Chondrocyte (in vitro differentiated cells): ENCODE measurements around the gene CMSS1. TPM values are rescaled to one million over a fixed set of nuclear protein-coding genes. Genes with fewer than 3 reads are reported as not detected.
A peak's percentile ranks its signal among the peaks of the same experiment; 100 is the strongest.

Experiments used
- DNase-seq: peaks from one replicate; pipeline ENCODE4 v3.0.0; 2021; ENCODE audit warnings: mixed read lengths, low spot score
- H3K27ac Mint-ChIP-seq: one replicate; pipeline ENCODE4 v1.8.0; 2021; ENCODE audit warnings: mild to moderate bottlenecking, moderate library complexity, mixed read lengths; ENCODE audit not compliant: unreplicated experiment
- H3K27me3 Mint-ChIP-seq: 2 replicates; pipeline ENCODE4 v1.8.0; 2021; ENCODE audit warnings: low read depth, mixed read lengths
- H3K36me3 Mint-ChIP-seq: 2 replicates; pipeline ENCODE4 v1.8.0; 2021; ENCODE audit warnings: low read depth, mixed read lengths
- H3K4me1 Mint-ChIP-seq: 2 replicates; pipeline ENCODE4 v1.8.0; 2021; ENCODE audit warnings: low read depth, mild to moderate bottlenecking, mixed read lengths
- H3K4me3 Mint-ChIP-seq: one replicate; pipeline ENCODE4 v1.8.0; 2021; ENCODE audit warnings: mild to moderate bottlenecking, moderate library complexity, mixed read lengths; ENCODE audit not compliant: unreplicated experiment
- H3K9me3 Mint-ChIP-seq: 2 replicates; pipeline ENCODE4 v1.8.0; 2021; ENCODE audit warnings: low read depth, mixed read lengths
- total RNA-seq: library from RNA; stranded (reverse); gene quantifications from 3 replicates; pipeline ENCODE4 v1.2.1, GENCODE V29; 2021
- TF ChIP-seq, protein P1 (sequence below): fragments of 200-600 bp; sonication (generic); IDR thresholded peaks from 2 replicates; pipeline ENCODE4 v1.5.0; 2021; ENCODE audit warnings: antibody characterized with exemption, mild to moderate bottlenecking, moderate library complexity

The CMSS1 gene
- total RNA-seq, 1 donor from 2014 or later, result 19.5 TPM

DNA sequence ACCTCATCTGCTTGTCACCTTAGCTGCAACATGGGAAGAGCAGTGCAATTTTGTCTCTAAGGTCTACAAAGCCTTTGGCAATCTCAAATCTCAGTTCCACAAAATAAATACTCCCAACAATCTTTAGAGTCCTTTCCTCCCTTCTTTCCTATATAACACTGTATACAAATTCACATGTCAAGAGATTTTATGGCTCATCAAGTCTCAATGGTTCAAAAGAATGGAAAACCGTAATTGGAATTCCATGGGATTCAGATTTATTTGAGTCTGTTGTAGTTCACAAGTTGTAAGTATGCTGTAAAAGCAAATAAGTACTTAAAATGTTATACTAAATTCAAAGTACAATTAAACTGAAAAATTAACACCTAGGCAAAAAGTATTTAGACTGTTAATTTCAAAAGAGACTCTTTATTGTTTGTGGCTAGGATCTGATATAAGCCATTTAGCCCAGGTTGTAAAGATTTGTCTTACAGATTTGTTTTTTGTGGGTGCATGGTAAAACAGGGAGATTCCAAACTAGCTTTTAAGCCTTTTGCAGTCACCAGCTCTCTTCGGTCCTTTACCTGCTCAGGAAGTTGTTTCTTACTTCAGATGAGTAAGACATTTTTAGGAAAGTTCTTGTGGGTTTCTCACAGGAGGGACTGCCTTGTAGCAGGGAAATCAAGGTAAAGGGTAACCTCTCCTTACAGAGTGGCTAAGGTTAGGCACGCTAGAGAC is 50.1 kb downstream of the CMSS1 start:
- Mint-ChIP-seq H3K4me1 (peaks cover 97% of the 10 kb centered on the region), H3K4me3 (peak overlapping the region; percentile 35), H3K27me3 (no peaks in the 10 kb centered on the region), H3K9me3 (no peaks in the 10 kb centered on the region), H3K36me3 (peaks cover 30% of the 10 kb centered on the region), H3K27ac (peak overlapping the region; percentile 96)
- TF ChIP-seq, protein P1, sequence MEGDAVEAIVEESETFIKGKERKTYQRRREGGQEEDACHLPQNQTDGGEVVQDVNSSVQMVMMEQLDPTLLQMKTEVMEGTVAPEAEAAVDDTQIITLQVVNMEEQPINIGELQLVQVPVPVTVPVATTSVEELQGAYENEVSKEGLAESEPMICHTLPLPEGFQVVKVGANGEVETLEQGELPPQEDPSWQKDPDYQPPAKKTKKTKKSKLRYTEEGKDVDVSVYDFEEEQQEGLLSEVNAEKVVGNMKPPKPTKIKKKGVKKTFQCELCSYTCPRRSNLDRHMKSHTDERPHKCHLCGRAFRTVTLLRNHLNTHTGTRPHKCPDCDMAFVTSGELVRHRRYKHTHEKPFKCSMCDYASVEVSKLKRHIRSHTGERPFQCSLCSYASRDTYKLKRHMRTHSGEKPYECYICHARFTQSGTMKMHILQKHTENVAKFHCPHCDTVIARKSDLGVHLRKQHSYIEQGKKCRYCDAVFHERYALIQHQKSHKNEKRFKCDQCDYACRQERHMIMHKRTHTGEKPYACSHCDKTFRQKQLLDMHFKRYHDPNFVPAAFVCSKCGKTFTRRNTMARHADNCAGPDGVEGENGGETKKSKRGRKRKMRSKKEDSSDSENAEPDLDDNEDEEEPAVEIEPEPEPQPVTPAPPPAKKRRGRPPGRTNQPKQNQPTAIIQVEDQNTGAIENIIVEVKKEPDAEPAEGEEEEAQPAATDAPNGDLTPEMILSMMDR, result no peak
- DNase-seq, result no peak

GRCh38 chr3:99868311-99868646 is 50.6 kb downstream of the CMSS1 start:
- DNase-seq, result no peak
- peak overlapping the region; percentile 96 for H3K27ac Mint-ChIP-seq
- no peaks in the 10 kb centered on the region for H3K9me3 Mint-ChIP-seq
- peaks cover 25% of the 10 kb centered on the region for H3K36me3 Mint-ChIP-seq
- peaks cover 95% of the 10 kb centered on the region for H3K4me1 Mint-ChIP-seq
- TF ChIP-seq, protein P1, result no peak
- no peaks in the 10 kb centered on the region for H3K27me3 Mint-ChIP-seq
- no peak overlapping the region for H3K4me3 Mint-ChIP-seq

DNA sequence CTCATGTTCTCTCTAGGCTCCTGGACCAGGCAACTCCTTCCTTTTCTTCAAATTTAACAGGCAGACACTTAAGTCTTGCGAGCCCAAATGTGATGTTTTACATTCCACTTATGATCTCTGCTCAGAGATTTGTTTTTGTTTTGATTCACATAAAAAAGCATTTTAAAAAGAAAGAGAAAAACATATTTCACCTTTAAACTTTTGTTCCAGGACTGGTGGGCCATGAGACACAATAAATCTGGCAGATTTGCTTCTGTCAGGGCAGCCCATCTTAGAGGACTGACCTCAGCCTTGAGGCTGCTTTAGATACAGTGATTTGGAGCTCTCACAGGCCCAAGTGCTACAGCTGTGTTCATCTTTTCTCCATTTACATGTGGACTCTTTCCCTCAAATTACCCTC is 52.0 kb downstream of the CMSS1 start:
- TF ChIP-seq, protein P1, result no peak
- Mint-ChIP-seq H3K27me3 (no peaks in the 10 kb centered on the region), H3K9me3 (no peaks in the 10 kb centered on the region), H3K36me3 (peaks cover 20% of the 10 kb centered on the region), H3K4me3 (no peak overlapping the region), H3K27ac (peak overlapping the region; percentile 89), H3K4me1 (peaks cover 94% of the 10 kb centered on the region)
- DNase-seq, result no peak

GRCh38 chr3:99870712-99871111 is 53.0 kb downstream of the CMSS1 start:
- TF ChIP-seq, protein P1, result no peak
- no peaks in the 10 kb centered on the region for H3K27me3 Mint-ChIP-seq
- H3K36me3 Mint-ChIP-seq, result peaks cover 17% of the 10 kb centered on the region
- peak overlapping the region; percentile 89 for H3K27ac Mint-ChIP-seq
- H3K4me3 Mint-ChIP-seq, result peak overlapping the region; percentile 45
- no peaks in the 10 kb centered on the region for H3K9me3 Mint-ChIP-seq
- DNase-seq, result no peak
- peaks cover 83% of the 10 kb centered on the region for H3K4me1 Mint-ChIP-seq

DNA sequence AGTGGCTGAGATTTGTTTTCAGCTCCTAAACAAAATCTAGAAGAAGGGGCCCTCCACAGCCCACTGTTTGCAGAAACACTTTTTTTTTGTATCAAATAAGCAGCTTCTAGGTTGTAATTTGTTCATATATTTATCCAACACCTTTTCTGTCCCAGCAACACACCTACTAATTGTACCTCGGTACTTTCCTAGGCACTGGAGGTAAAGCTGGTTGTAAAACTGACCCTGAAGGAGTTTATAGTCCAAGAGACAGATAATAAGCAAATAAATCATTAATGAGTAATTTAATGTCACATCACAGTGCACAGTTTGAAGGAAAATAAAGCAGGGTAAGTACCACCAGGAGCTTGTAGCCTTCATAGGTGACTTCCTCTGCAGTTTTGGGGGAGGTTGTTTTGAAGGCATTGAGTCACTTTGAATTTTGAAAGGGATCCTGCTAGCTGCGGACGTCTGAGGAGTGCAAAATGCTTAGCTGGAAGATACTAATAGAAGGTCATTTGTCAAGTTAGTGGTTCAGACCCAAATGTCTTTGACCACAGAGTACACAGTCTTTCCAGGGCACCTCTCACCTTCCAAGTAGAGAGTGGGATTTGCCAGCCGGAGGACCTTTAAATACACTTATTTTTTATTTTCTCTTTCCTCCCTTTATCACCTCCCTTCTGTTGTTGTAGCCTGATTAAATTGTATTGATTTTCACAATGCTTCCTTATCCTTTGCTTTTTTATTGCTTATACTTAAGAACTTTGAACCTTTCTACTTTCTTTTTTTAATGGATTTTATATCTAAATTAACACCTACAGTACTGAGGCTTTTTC is 53.8 kb downstream of the CMSS1 start:
- Mint-ChIP-seq H3K27me3 (no peaks in the 10 kb centered on the region), H3K4me3 (peak overlapping the region; percentile 78)

More for the DNA sequence above, 53.8 kb downstream of the CMSS1 start:
- Mint-ChIP-seq H3K9me3 (no peaks in the 10 kb centered on the region), H3K4me1 (peaks cover 79% of the 10 kb centered on the region), H3K36me3 (peaks cover 17% of the 10 kb centered on the region), H3K27ac (peak overlapping the region; percentile 89)
- no peak for DNase-seq
- TF ChIP-seq, protein P1, result no peak
